HL-60 (cell line): ENCODE results near the gene KDM2B.

ENCODE experiments used
- DNase-seq, 2 experiments: peaks; one replicate each; pipeline ENCODE4 v3.0.0-alpha.2; 2010 to 2020; ENCODE audit warnings: low read depth in 1 of 2, low spot score in 1 of 2
- H3K27ac ChIP-seq: fragments of 250-450 bp; sonication (Bioruptor Pico); replicated peaks from 2 replicates; pipeline ENCODE4 v1.5.1; 2020; ENCODE audit warnings: mild to moderate bottlenecking, moderate library complexity
- H3K27me3 ChIP-seq: fragments of 250-450 bp; sonication (Bioruptor Pico); 2 replicates; pipeline ENCODE4 v1.5.1; 2021; ENCODE audit warnings: mild to moderate bottlenecking, moderate library complexity; ENCODE audit not compliant: insufficient read depth, poor library complexity, severe bottlenecking
- H3K4me3 ChIP-seq: replicated peaks from 2 replicates; pipeline ENCODE4 v1.5.1; 2011; ENCODE audit warnings: mild to moderate bottlenecking, control low read depth, low read length; ENCODE audit not compliant: insufficient read depth
- GABPA ChIP-seq: IDR thresholded peaks from 2 replicates; pipeline ENCODE4 v1.6.1; 2012; ENCODE audit warnings: low read depth
- POLR2AphosphoS5 ChIP-seq: IDR thresholded peaks from 2 replicates; pipeline ENCODE4 v1.6.1; 2012; ENCODE audit warnings: low read depth
- SPI1 ChIP-seq: IDR thresholded peaks from 2 replicates; pipeline ENCODE4 v1.6.1; 2012; ENCODE audit warnings: low read depth, mild to moderate bottlenecking, borderline replicate concordance
- TF ChIP-seq, protein P1 (sequence below): IDR thresholded peaks from one replicate; pipeline ENCODE4 v1.5.1; 2011; ENCODE audit warnings: low read length, control low read depth, inconsistent platforms; ENCODE audit not compliant: insufficient read depth
- TF ChIP-seq, protein P2 (sequence below): IDR thresholded peaks from 2 replicates; pipeline ENCODE4 v1.6.1; 2012; ENCODE audit warnings: low read depth; ENCODE audit not compliant: insufficient replicate concordance

KDM2B gene

DNA sequence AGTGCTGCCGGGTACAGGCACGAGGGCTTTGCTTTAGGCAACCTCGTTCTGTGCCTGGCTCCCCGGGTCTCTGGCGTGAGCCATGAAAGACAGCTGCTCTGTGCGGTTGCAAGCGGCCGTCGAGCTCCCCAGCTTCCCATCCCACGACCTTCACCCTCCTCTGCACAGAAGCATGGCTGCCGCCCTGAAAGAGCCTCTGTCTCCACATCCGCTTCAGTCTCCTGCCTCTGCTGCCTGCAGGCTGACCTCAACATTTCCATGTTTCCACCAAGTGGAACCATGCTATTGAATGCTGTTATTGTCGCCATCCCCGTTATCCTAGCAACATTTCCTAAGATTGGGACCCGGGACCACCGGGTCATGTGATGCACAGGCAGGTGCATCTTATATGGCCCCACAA, 57.1 kb downstream of the KDM2B start:
- no peak for DNase-seq
- H3K27ac ChIP-seq = no peak overlapping the region
- TF ChIP-seq GABPA (no peak), SPI1 (no peak)
- no peak overlapping the region for H3K4me3 ChIP-seq
- no peaks in the 10 kb centered on the region for H3K27me3 ChIP-seq

DNA sequence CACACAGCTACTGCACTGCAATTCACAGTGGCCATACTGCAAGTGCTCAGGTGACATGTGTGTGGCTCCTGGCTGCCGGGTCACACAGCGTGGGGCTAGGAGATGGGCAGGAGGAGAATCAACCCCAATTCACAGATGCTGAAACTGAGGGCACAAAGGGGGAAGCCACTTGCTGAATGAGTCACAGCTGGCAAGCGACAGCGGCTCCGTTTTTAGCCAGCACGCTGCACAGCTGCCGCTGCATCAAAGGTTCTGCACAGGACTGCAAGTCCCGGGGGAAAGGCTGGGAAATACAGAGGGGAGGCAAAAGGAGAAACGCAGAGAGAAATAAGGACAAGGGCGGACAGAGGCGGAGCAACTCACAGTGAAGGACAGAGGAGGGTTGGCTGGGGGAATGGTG, 57.9 kb downstream of the KDM2B start:
- Histone ChIP-seq H3K27me3 (no peaks in the 10 kb centered on the region), H3K4me3 (no peak overlapping the region), H3K27ac (no peak overlapping the region)
- DNase-seq = no peak
- TF ChIP-seq POLR2AphosphoS5 (no peak), SPI1 (no peak), GABPA (no peak)
- TF ChIP-seq, protein P1, sequence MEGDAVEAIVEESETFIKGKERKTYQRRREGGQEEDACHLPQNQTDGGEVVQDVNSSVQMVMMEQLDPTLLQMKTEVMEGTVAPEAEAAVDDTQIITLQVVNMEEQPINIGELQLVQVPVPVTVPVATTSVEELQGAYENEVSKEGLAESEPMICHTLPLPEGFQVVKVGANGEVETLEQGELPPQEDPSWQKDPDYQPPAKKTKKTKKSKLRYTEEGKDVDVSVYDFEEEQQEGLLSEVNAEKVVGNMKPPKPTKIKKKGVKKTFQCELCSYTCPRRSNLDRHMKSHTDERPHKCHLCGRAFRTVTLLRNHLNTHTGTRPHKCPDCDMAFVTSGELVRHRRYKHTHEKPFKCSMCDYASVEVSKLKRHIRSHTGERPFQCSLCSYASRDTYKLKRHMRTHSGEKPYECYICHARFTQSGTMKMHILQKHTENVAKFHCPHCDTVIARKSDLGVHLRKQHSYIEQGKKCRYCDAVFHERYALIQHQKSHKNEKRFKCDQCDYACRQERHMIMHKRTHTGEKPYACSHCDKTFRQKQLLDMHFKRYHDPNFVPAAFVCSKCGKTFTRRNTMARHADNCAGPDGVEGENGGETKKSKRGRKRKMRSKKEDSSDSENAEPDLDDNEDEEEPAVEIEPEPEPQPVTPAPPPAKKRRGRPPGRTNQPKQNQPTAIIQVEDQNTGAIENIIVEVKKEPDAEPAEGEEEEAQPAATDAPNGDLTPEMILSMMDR = no peak
- TF ChIP-seq, protein P2, sequence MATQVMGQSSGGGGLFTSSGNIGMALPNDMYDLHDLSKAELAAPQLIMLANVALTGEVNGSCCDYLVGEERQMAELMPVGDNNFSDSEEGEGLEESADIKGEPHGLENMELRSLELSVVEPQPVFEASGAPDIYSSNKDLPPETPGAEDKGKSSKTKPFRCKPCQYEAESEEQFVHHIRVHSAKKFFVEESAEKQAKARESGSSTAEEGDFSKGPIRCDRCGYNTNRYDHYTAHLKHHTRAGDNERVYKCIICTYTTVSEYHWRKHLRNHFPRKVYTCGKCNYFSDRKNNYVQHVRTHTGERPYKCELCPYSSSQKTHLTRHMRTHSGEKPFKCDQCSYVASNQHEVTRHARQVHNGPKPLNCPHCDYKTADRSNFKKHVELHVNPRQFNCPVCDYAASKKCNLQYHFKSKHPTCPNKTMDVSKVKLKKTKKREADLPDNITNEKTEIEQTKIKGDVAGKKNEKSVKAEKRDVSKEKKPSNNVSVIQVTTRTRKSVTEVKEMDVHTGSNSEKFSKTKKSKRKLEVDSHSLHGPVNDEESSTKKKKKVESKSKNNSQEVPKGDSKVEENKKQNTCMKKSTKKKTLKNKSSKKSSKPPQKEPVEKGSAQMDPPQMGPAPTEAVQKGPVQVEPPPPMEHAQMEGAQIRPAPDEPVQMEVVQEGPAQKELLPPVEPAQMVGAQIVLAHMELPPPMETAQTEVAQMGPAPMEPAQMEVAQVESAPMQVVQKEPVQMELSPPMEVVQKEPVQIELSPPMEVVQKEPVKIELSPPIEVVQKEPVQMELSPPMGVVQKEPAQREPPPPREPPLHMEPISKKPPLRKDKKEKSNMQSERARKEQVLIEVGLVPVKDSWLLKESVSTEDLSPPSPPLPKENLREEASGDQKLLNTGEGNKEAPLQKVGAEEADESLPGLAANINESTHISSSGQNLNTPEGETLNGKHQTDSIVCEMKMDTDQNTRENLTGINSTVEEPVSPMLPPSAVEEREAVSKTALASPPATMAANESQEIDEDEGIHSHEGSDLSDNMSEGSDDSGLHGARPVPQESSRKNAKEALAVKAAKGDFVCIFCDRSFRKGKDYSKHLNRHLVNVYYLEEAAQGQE = no peak

DNA sequence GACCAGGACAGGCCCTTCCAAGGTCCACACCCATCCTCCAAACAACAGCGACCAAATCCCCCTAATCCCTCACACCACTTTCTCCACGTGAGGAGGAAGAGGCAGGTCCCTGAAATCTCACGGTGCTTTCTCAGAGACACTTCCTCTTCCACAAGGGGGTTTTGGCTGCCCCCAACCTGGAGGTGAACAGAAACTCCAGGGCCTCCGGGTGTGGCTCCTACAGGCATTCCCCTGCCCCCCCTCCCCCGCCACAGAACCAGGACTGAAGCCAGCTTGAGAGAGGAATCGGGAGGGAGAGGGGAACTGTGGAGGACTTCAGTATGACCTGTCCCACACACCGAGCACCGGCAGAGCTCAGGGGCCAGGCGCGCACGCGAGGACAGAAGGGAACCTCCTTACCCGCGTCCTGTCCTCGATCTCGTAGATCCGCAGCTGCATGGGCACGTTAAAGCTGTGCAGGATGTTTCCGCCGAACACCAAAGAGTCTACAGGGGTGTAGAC, 60.2 kb downstream of the KDM2B start:
- TF ChIP-seq, protein P1 = no peak
- peak; percentile 64; the same call in 1 of the 2 replicates for TF ChIP-seq SPI1
- TF ChIP-seq POLR2AphosphoS5 = no peak

DNA sequence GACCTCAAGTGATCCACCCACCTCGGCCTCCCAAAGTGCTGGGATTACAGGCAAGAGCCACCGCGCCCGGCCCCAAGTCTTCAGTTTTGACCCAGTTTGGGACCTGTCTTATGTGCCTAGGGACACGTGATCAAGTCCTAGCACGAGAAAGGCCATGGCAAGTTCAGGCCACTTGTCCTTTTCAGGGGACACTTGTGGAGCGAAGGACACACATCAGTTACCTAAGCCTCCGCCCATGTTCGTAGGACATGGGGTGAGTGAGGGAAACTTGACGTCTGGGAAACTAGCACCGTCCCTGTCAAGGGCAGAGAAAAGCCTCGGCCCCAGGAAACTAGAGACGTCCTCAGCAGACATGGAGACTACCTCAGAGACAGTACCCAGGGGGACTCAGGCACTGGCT, 60.7 kb downstream of the KDM2B start:
- DNase-seq = no peak
- TF ChIP-seq, protein P2 = no peak
- TF ChIP-seq SPI1 (no peak), GABPA (no peak), POLR2AphosphoS5 (no peak)
- TF ChIP-seq, protein P1 = no peak

More for the DNA sequence above, 60.2 kb downstream of the KDM2B start:
- no peak for DNase-seq
- Histone ChIP-seq H3K27me3 (no peaks in the 10 kb centered on the region), H3K4me3 (no peak overlapping the region), H3K27ac (no peak overlapping the region)

More for the DNA sequence above, 60.7 kb downstream of the KDM2B start:
- Histone ChIP-seq H3K27ac (no peak overlapping the region), H3K4me3 (no peak overlapping the region), H3K27me3 (no peaks in the 10 kb centered on the region)
